Measurements from ENCODE around the gene MCHR2.

DNA sequence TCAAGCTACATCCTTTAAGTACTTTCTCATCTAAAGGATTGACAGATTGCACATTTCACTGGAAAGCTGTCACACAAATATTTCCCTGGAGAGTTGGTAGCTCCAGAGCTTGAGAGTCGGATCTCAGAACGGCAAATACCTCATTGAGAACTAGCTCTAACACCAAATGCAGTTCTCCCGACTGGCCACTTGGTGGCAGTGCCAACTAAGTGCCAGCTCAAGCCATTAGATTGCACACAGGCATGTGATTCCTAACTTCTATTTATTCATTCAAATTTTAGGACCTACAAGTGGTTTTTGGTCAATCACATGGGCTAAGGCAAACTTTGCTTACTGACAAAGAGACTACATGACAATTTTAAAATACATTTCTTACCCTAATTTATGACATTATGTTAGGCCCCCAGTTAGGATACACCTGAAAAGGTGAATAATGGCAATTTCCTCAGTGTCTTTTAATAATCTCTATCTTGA lies 7.9 kb upstream of the MCHR2 start:
- TF ChIP-seq, protein P1, sequence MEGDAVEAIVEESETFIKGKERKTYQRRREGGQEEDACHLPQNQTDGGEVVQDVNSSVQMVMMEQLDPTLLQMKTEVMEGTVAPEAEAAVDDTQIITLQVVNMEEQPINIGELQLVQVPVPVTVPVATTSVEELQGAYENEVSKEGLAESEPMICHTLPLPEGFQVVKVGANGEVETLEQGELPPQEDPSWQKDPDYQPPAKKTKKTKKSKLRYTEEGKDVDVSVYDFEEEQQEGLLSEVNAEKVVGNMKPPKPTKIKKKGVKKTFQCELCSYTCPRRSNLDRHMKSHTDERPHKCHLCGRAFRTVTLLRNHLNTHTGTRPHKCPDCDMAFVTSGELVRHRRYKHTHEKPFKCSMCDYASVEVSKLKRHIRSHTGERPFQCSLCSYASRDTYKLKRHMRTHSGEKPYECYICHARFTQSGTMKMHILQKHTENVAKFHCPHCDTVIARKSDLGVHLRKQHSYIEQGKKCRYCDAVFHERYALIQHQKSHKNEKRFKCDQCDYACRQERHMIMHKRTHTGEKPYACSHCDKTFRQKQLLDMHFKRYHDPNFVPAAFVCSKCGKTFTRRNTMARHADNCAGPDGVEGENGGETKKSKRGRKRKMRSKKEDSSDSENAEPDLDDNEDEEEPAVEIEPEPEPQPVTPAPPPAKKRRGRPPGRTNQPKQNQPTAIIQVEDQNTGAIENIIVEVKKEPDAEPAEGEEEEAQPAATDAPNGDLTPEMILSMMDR (IDR thresholded peaks at IDR 0.05) = peak in 2 of 3 donors; percentile 14 to 15
- no peak for TF ChIP-seq EP300 (IDR thresholded peaks at IDR 0.05)
- no peak for TF ChIP-seq POLR2A (IDR thresholded peaks at IDR 0.05)
